Measurements from ENCODE around the gene SPIRE2.

GRCh38 chr16:89867918-89868317 is 39.6 kb downstream of the SPIRE2 start:
- TF ChIP-seq, protein P1, sequence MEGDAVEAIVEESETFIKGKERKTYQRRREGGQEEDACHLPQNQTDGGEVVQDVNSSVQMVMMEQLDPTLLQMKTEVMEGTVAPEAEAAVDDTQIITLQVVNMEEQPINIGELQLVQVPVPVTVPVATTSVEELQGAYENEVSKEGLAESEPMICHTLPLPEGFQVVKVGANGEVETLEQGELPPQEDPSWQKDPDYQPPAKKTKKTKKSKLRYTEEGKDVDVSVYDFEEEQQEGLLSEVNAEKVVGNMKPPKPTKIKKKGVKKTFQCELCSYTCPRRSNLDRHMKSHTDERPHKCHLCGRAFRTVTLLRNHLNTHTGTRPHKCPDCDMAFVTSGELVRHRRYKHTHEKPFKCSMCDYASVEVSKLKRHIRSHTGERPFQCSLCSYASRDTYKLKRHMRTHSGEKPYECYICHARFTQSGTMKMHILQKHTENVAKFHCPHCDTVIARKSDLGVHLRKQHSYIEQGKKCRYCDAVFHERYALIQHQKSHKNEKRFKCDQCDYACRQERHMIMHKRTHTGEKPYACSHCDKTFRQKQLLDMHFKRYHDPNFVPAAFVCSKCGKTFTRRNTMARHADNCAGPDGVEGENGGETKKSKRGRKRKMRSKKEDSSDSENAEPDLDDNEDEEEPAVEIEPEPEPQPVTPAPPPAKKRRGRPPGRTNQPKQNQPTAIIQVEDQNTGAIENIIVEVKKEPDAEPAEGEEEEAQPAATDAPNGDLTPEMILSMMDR (IDR thresholded peaks at IDR 0.05), result no peak
- TF ChIP-seq EZH2 (IDR thresholded peaks at IDR 0.05; ENCODE audit: borderline replicate concordance, insufficient read depth, low read depth, low read length, poor library complexity, severe bottlenecking), result no peak
